HCT116 (cell line): ENCODE data around the gene KCNIP3. TPM values are rescaled to one million over a fixed set of nuclear protein-coding genes. Genes with fewer than 3 reads are reported as not detected.

Experiments
- ATAC-seq: fragments of 200-7000 bp; cut with Tn5 transposase; 2 replicates; pipeline ENCODE4 v1.9.1; 2020; ENCODE audit warnings: mild to moderate bottlenecking, moderate library complexity
- BruUV-seq: library from RNA; stranded (reverse); fragments of 400-500 nt; replicated peaks from 2 replicates; lab custom pipeline; 2021; lab: Mats Ljungman, UMichigan
- CTCF ChIA-PET: fragments of 300-600 bp; sonication (Branson Sonifier 250); formaldehyde crosslinking; loops from one replicate; lab custom pipeline; 2021; ENCODE audit warnings: antibody characterized with exemption; lab: Charles Lee
- POLR2A ChIA-PET: fragments of 300-600, 350-600 bp; sonication (Branson Sonifier 250); formaldehyde crosslinking; loops from one replicate; lab custom pipeline; 2021; ENCODE audit warnings: antibody characterized with exemption; lab: Charles Lee
- RAD21 ChIA-PET, 2 experiments: fragments of 300-600 bp; sonication (Branson Sonifier 250); formaldehyde crosslinking; loops; one replicate each; lab custom pipeline; 2023; ENCODE audit warnings: low total read pairs in 2 of 2; ENCODE audit not compliant: uncharacterized antibody in 2 of 2, unreplicated experiment in 2 of 2, low non-redundant PET in 1 of 2; lab: Charles Lee
- DNase-seq: peaks from one replicate; pipeline ENCODE4 v3.0.0-alpha.2; 2010; ENCODE audit warnings: low read depth, low spot score
- H2AFZ ChIP-seq: fragments of 200-600 bp; shearing (Covaris generic), sonication (generic); 2 replicates; pipeline ENCODE4 v1.6.1; 2017; ENCODE audit warnings: low read depth, mixed run types, mixed read lengths, antibody characterized with exemption, low read length; ENCODE audit not compliant: poor library complexity, severe bottlenecking
- H3K27ac ChIP-seq: 2 replicates; pipeline ENCODE4 v1.5.1; 2012; ENCODE audit warnings: low read depth, low read length
- H3K27me3 ChIP-seq: fragments of 200-600 bp; sonication (generic); 2 replicates; pipeline ENCODE4 v1.6.1; 2016; ENCODE audit warnings: mixed run types, low read length, mixed read lengths; ENCODE audit not compliant: insufficient read depth
- H3K36me3 ChIP-seq, 2 experiments: fragments of 200-500 bp in 1 of 2; fragments of 200-600 bp in 1 of 2; sonication (Bioruptor generic) in 1 of 2; sonication (generic) in 1 of 2; 2 replicates each; pipeline versions ENCODE4 v1.5.1 to v1.6.1; 2014 to 2016; ENCODE audit warnings: low read length in 2 of 2, inconsistent platforms in 1 of 2, mixed read lengths in 1 of 2, mixed run types in 1 of 2; ENCODE audit not compliant: insufficient read depth in 2 of 2, control insufficient read depth in 1 of 2
- H3K4me1 ChIP-seq, 2 experiments: fragments of 200-600 bp in 1 of 2; sonication (generic) in 1 of 2; 2 replicates each; pipeline versions ENCODE4 v1.5.1 to v1.6.1; 2012 to 2017; ENCODE audit warnings: low read length in 2 of 2, inconsistent platforms in 1 of 2, mild to moderate bottlenecking in 1 of 2, mixed read lengths in 1 of 2, mixed run types in 1 of 2, moderate library complexity in 1 of 2; ENCODE audit not compliant: insufficient read depth in 2 of 2, control insufficient read depth in 1 of 2
- H3K4me2 ChIP-seq: fragments of 200-600 bp; sonication (generic); 2 replicates; pipeline ENCODE4 v1.6.1; 2017; ENCODE audit warnings: mixed run types, low read length, mixed read lengths
- H3K4me3 ChIP-seq, 2 experiments: fragments of 200-600 bp in 1 of 2; sonication (generic) in 1 of 2; replicated peaks in 1 of 2; 2 replicates each; pipeline ENCODE4 v1.5.1; 2011 to 2016; ENCODE audit warnings: low read length in 2 of 2, control low read depth in 1 of 2, low read depth in 1 of 2, mild to moderate bottlenecking in 1 of 2, mixed read lengths in 1 of 2, mixed run types in 1 of 2
- H3K79me2 ChIP-seq: fragments of 200-600 bp; sonication (generic); 2 replicates; pipeline ENCODE4 v1.6.1; 2017; ENCODE audit warnings: mild to moderate bottlenecking, mixed run types, low read length, moderate library complexity, mixed read lengths; ENCODE audit not compliant: insufficient read depth
- H3K9ac ChIP-seq: fragments of 200-600 bp; sonication (generic); 2 replicates; pipeline ENCODE4 v1.6.1; 2016; ENCODE audit warnings: low read length, mixed read lengths
- H3K9me2 ChIP-seq: fragments of 200-600 bp; sonication (generic), shearing (Covaris generic); 2 replicates; pipeline ENCODE4 v1.6.1; 2017; ENCODE audit warnings: mixed run types, mild to moderate bottlenecking, moderate library complexity; ENCODE audit not compliant: insufficient read depth
- H3K9me3 ChIP-seq, 2 experiments: fragments of 200-500 bp in 1 of 2; fragments of 200-600 bp in 1 of 2; sonication (Bioruptor generic) in 1 of 2; sonication (generic) in 1 of 2; 2 replicates each; pipeline ENCODE4 v1.6.1; 2014 to 2017; ENCODE audit warnings: low read length in 2 of 2, mixed read lengths in 2 of 2, inconsistent platforms in 1 of 2, low read depth in 1 of 2, mild to moderate bottlenecking in 1 of 2, mixed run types in 1 of 2, moderate library complexity in 1 of 2; ENCODE audit not compliant: control insufficient read depth in 1 of 2, insufficient read depth in 1 of 2
- H4K20me1 ChIP-seq: fragments of 200-600 bp; sonication (generic), shearing (Covaris generic); 2 replicates; pipeline ENCODE4 v1.6.1; 2017; ENCODE audit warnings: mixed run types, mild to moderate bottlenecking, moderate library complexity; ENCODE audit not compliant: insufficient read depth
- ATF3 ChIP-seq: IDR thresholded peaks from 2 replicates; pipeline ENCODE4 v1.6.1; 2012
- CTCF ChIP-seq, 3 experiments: fragments of 200-600 bp in 1 of 3; sonication (generic) in 1 of 3; IDR thresholded peaks in 2 of 3; conservative IDR thresholded peaks in 1 of 3; 2 replicates each; pipeline ENCODE4 v1.5.1; 2012 to 2017; ENCODE audit warnings: low read depth in 2 of 3, low read length in 2 of 3, antibody characterized with exemption in 1 of 3, borderline replicate concordance in 1 of 3, control low read depth in 1 of 3, mild to moderate bottlenecking in 1 of 3, mixed read lengths in 1 of 3, mixed run types in 1 of 3, moderate library complexity in 1 of 3; ENCODE audit not compliant: insufficient read depth in 1 of 3
- ELF1 ChIP-seq: IDR thresholded peaks from 2 replicates; pipeline ENCODE4 v1.6.1; 2012; ENCODE audit warnings: low read depth, borderline replicate concordance
- EZH2 ChIP-seq: fragments of 200-600 bp; sonication (generic); IDR thresholded peaks from 2 replicates; pipeline ENCODE4 v1.6.1; 2017; ENCODE audit warnings: antibody characterized with exemption, mixed run types
- EZH2phosphoT487 ChIP-seq: fragments of 200-600 bp; IDR thresholded peaks from 2 replicates; pipeline ENCODE4 v1.6.1; 2018; ENCODE audit warnings: antibody characterized with exemption, borderline replicate concordance
- FOSL1 ChIP-seq: IDR thresholded peaks from 2 replicates; pipeline ENCODE4 v1.6.1; 2012; ENCODE audit warnings: low read depth
- MAX ChIP-seq: IDR thresholded peaks from 2 replicates; pipeline ENCODE4 v1.6.1; 2012
- POLR2A ChIP-seq: IDR thresholded peaks from 2 replicates; pipeline ENCODE4 v1.7.0; 2011; ENCODE audit warnings: borderline replicate concordance; ENCODE audit not compliant: insufficient read depth, insufficient read length; ENCODE audit errors: extremely low read depth
- REST ChIP-seq: IDR thresholded peaks from 2 replicates; pipeline ENCODE4 v1.6.1; 2012; ENCODE audit warnings: low read depth
- SIN3A ChIP-seq: IDR thresholded peaks from 2 replicates; pipeline ENCODE4 v1.6.1; 2012; ENCODE audit warnings: low read depth
- SP1 ChIP-seq: IDR thresholded peaks from 2 replicates; pipeline ENCODE4 v1.6.1; 2012; ENCODE audit warnings: low read depth
- SRF ChIP-seq: IDR thresholded peaks from 2 replicates; pipeline ENCODE4 v1.6.1; 2012; ENCODE audit warnings: low read depth
- TCF7L2 ChIP-seq: IDR thresholded peaks from 2 replicates; pipeline ENCODE4 v1.7.0; 2011; ENCODE audit warnings: borderline replicate concordance, inconsistent platforms; ENCODE audit not compliant: insufficient read depth, insufficient read length; ENCODE audit errors: extremely low read depth
- YY1 ChIP-seq: IDR thresholded peaks from 2 replicates; pipeline ENCODE4 v1.6.1; 2011; ENCODE audit warnings: low read length, low read depth, moderate library complexity, mild to moderate bottlenecking; ENCODE audit not compliant: insufficient replicate concordance; ENCODE audit errors: extremely low read depth
- ZFX ChIP-seq: fragments of 450-650 bp; IDR thresholded peaks from 2 replicates; pipeline ENCODE4 v1.6.1; 2017
- ZNF274 ChIP-seq: fragments of 200-500 bp; sonication (Bioruptor generic); IDR thresholded peaks from 2 replicates; pipeline ENCODE4 v1.6.1; 2014; ENCODE audit warnings: mild to moderate bottlenecking, low read depth, low read length, inconsistent platforms
- intact Hi-C: fragments of 100-400 bp; cut with micrococcal nuclease; formaldehyde crosslinking; loops from 2 replicates; pipeline ENCODE4 v1.10.0; 2022
- total RNA-seq: library from RNA; stranded (reverse); gene quantifications from one replicate; pipeline ENCODE4 v1.2.1, GENCODE V29; 2021; ENCODE audit not compliant: unreplicated experiment

The KCNIP3 gene
- total RNA-seq, 1 experiment from 2014 or later = 3.1 TPM

GRCh38 chr2:95372845-95373244 lies 75.7 kb downstream of the KCNIP3 start:
- no peak for ATAC-seq
- DNase-seq = no peak
- peaks cover 0 to 3% of the 10 kb centered on the region in 2 experiments; a peak in 1 of 4 replicates for H3K4me1 ChIP-seq
- CTCF ChIA-PET = no interaction called here
- POLR2A ChIA-PET = no interaction called here
- H3K9me2 ChIP-seq = no peaks in the 10 kb centered on the region
- no TSS peak for BruUV-seq
- RAD21 ChIA-PET = no interaction called here
- no peaks in the 10 kb centered on the region for H3K27me3 ChIP-seq
- H3K9me3 ChIP-seq = no peaks in the 10 kb centered on the region
- H3K27ac ChIP-seq = no peak overlapping the region
- H4K20me1 ChIP-seq = no peaks in the 10 kb centered on the region
- H3K36me3 ChIP-seq = no peaks in the 10 kb centered on the region
- intact Hi-C loops = no loop called here
- H3K4me2 ChIP-seq = no peak overlapping the region
- no peak overlapping the region for H3K4me3 ChIP-seq
- H2AFZ ChIP-seq = no peak overlapping the region
- H3K79me2 ChIP-seq = no peaks in the 10 kb centered on the region
- no peak for TF ChIP-seq REST
- TF ChIP-seq ZNF274 = no peak
- no peak for TF ChIP-seq CTCF (IDR thresholded peaks at IDR 0.05 in 2 of 3, conservative IDR thresholded peaks at IDR 0.05 in 1 of 3; ENCODE audit: borderline replicate concordance in 1 of 3, insufficient read depth in 1 of 3, low read depth in 2 of 3, low read length in 2 of 3)
- TF ChIP-seq FOSL1 = no peak
- TF ChIP-seq TCF7L2 = no peak
- TF ChIP-seq YY1 = no peak
- TF ChIP-seq SRF = no peak
- TF ChIP-seq SP1 = no peak
- TF ChIP-seq SIN3A = no peak
- no peak for TF ChIP-seq ZFX
- TF ChIP-seq POLR2A = no peak
- no peak for TF ChIP-seq ATF3
- TF ChIP-seq ELF1 = no peak
- TF ChIP-seq EZH2phosphoT487 = no peak
- no peak for TF ChIP-seq EZH2
- no peak for TF ChIP-seq MAX
- H3K9ac ChIP-seq = no peak overlapping the region
